HCT116 (cell line): ENCODE data around the gene CLEC5A. TPM values are rescaled to one million over a fixed set of nuclear protein-coding genes. Genes with fewer than 3 reads are reported as not detected.

ENCODE experiments used
- ATAC-seq: fragments of 200-7000 bp; cut with Tn5 transposase; 2 replicates; pipeline ENCODE4 v1.9.1; 2020; ENCODE audit warnings: mild to moderate bottlenecking, moderate library complexity
- BruUV-seq: library from RNA; stranded (reverse); fragments of 400-500 nt; replicated peaks from 2 replicates; lab custom pipeline; 2021; lab: Mats Ljungman, UMichigan
- CTCF ChIA-PET: fragments of 300-600 bp; sonication (Branson Sonifier 250); formaldehyde crosslinking; loops from one replicate; lab custom pipeline; 2021; ENCODE audit warnings: antibody characterized with exemption; lab: Charles Lee
- POLR2A ChIA-PET: fragments of 300-600, 350-600 bp; sonication (Branson Sonifier 250); formaldehyde crosslinking; loops from one replicate; lab custom pipeline; 2021; ENCODE audit warnings: antibody characterized with exemption; lab: Charles Lee
- RAD21 ChIA-PET, 2 experiments: fragments of 300-600 bp; sonication (Branson Sonifier 250); formaldehyde crosslinking; loops; one replicate each; lab custom pipeline; 2023; ENCODE audit warnings: low total read pairs in 2 of 2; ENCODE audit not compliant: uncharacterized antibody in 2 of 2, unreplicated experiment in 2 of 2, low non-redundant PET in 1 of 2; lab: Charles Lee
- DNase-seq: peaks from one replicate; pipeline ENCODE4 v3.0.0-alpha.2; 2010; ENCODE audit warnings: low read depth, low spot score
- H2AFZ ChIP-seq: fragments of 200-600 bp; shearing (Covaris generic), sonication (generic); 2 replicates; pipeline ENCODE4 v1.6.1; 2017; ENCODE audit warnings: low read depth, mixed run types, mixed read lengths, antibody characterized with exemption, low read length; ENCODE audit not compliant: poor library complexity, severe bottlenecking
- H3K27ac ChIP-seq: 2 replicates; pipeline ENCODE4 v1.5.1; 2012; ENCODE audit warnings: low read depth, low read length
- H3K27me3 ChIP-seq: fragments of 200-600 bp; sonication (generic); 2 replicates; pipeline ENCODE4 v1.6.1; 2016; ENCODE audit warnings: mixed run types, low read length, mixed read lengths; ENCODE audit not compliant: insufficient read depth
- H3K36me3 ChIP-seq, 2 experiments: fragments of 200-500 bp in 1 of 2; fragments of 200-600 bp in 1 of 2; sonication (Bioruptor generic) in 1 of 2; sonication (generic) in 1 of 2; 2 replicates each; pipeline versions ENCODE4 v1.5.1 to v1.6.1; 2014 to 2016; ENCODE audit warnings: low read length in 2 of 2, inconsistent platforms in 1 of 2, mixed read lengths in 1 of 2, mixed run types in 1 of 2; ENCODE audit not compliant: insufficient read depth in 2 of 2, control insufficient read depth in 1 of 2
- H3K4me1 ChIP-seq, 2 experiments: fragments of 200-600 bp in 1 of 2; sonication (generic) in 1 of 2; 2 replicates each; pipeline versions ENCODE4 v1.5.1 to v1.6.1; 2012 to 2017; ENCODE audit warnings: low read length in 2 of 2, inconsistent platforms in 1 of 2, mild to moderate bottlenecking in 1 of 2, mixed read lengths in 1 of 2, mixed run types in 1 of 2, moderate library complexity in 1 of 2; ENCODE audit not compliant: insufficient read depth in 2 of 2, control insufficient read depth in 1 of 2
- H3K4me2 ChIP-seq: fragments of 200-600 bp; sonication (generic); 2 replicates; pipeline ENCODE4 v1.6.1; 2017; ENCODE audit warnings: mixed run types, low read length, mixed read lengths
- H3K4me3 ChIP-seq, 2 experiments: fragments of 200-600 bp in 1 of 2; sonication (generic) in 1 of 2; replicated peaks in 1 of 2; 2 replicates each; pipeline ENCODE4 v1.5.1; 2011 to 2016; ENCODE audit warnings: low read length in 2 of 2, control low read depth in 1 of 2, low read depth in 1 of 2, mild to moderate bottlenecking in 1 of 2, mixed read lengths in 1 of 2, mixed run types in 1 of 2
- H3K79me2 ChIP-seq: fragments of 200-600 bp; sonication (generic); 2 replicates; pipeline ENCODE4 v1.6.1; 2017; ENCODE audit warnings: mild to moderate bottlenecking, mixed run types, low read length, moderate library complexity, mixed read lengths; ENCODE audit not compliant: insufficient read depth
- H3K9ac ChIP-seq: fragments of 200-600 bp; sonication (generic); 2 replicates; pipeline ENCODE4 v1.6.1; 2016; ENCODE audit warnings: low read length, mixed read lengths
- H3K9me2 ChIP-seq: fragments of 200-600 bp; sonication (generic), shearing (Covaris generic); 2 replicates; pipeline ENCODE4 v1.6.1; 2017; ENCODE audit warnings: mixed run types, mild to moderate bottlenecking, moderate library complexity; ENCODE audit not compliant: insufficient read depth
- H3K9me3 ChIP-seq, 2 experiments: fragments of 200-500 bp in 1 of 2; fragments of 200-600 bp in 1 of 2; sonication (Bioruptor generic) in 1 of 2; sonication (generic) in 1 of 2; 2 replicates each; pipeline ENCODE4 v1.6.1; 2014 to 2017; ENCODE audit warnings: low read length in 2 of 2, mixed read lengths in 2 of 2, inconsistent platforms in 1 of 2, low read depth in 1 of 2, mild to moderate bottlenecking in 1 of 2, mixed run types in 1 of 2, moderate library complexity in 1 of 2; ENCODE audit not compliant: control insufficient read depth in 1 of 2, insufficient read depth in 1 of 2
- H4K20me1 ChIP-seq: fragments of 200-600 bp; sonication (generic), shearing (Covaris generic); 2 replicates; pipeline ENCODE4 v1.6.1; 2017; ENCODE audit warnings: mixed run types, mild to moderate bottlenecking, moderate library complexity; ENCODE audit not compliant: insufficient read depth
- ATF3 ChIP-seq: IDR thresholded peaks from 2 replicates; pipeline ENCODE4 v1.6.1; 2012
- CTCF ChIP-seq, 3 experiments: fragments of 200-600 bp in 1 of 3; sonication (generic) in 1 of 3; IDR thresholded peaks in 2 of 3; conservative IDR thresholded peaks in 1 of 3; 2 replicates each; pipeline ENCODE4 v1.5.1; 2012 to 2017; ENCODE audit warnings: low read depth in 2 of 3, low read length in 2 of 3, antibody characterized with exemption in 1 of 3, borderline replicate concordance in 1 of 3, control low read depth in 1 of 3, mild to moderate bottlenecking in 1 of 3, mixed read lengths in 1 of 3, mixed run types in 1 of 3, moderate library complexity in 1 of 3; ENCODE audit not compliant: insufficient read depth in 1 of 3
- FOSL1 ChIP-seq: IDR thresholded peaks from 2 replicates; pipeline ENCODE4 v1.6.1; 2012; ENCODE audit warnings: low read depth
- POLR2AphosphoS5 ChIP-seq: IDR thresholded peaks from 2 replicates; pipeline ENCODE4 v1.6.1; 2011; ENCODE audit warnings: mild to moderate bottlenecking, low read depth, low read length, moderate library complexity
- RAD21 ChIP-seq: IDR thresholded peaks from 2 replicates; pipeline ENCODE4 v1.6.1; 2012; ENCODE audit warnings: low read depth, mild to moderate bottlenecking
- SIN3A ChIP-seq: IDR thresholded peaks from 2 replicates; pipeline ENCODE4 v1.6.1; 2012; ENCODE audit warnings: low read depth
- SP1 ChIP-seq: IDR thresholded peaks from 2 replicates; pipeline ENCODE4 v1.6.1; 2012; ENCODE audit warnings: low read depth
- YY1 ChIP-seq: IDR thresholded peaks from 2 replicates; pipeline ENCODE4 v1.6.1; 2011; ENCODE audit warnings: low read length, low read depth, moderate library complexity, mild to moderate bottlenecking; ENCODE audit not compliant: insufficient replicate concordance; ENCODE audit errors: extremely low read depth
- ZNF274 ChIP-seq: fragments of 200-500 bp; sonication (Bioruptor generic); IDR thresholded peaks from 2 replicates; pipeline ENCODE4 v1.6.1; 2014; ENCODE audit warnings: mild to moderate bottlenecking, low read depth, low read length, inconsistent platforms
- intact Hi-C: fragments of 100-400 bp; cut with micrococcal nuclease; formaldehyde crosslinking; loops from 2 replicates; pipeline ENCODE4 v1.10.0; 2022
- total RNA-seq: library from RNA; stranded (reverse); gene quantifications from one replicate; pipeline ENCODE4 v1.2.1, GENCODE V29; 2021; ENCODE audit not compliant: unreplicated experiment

CLEC5A gene
- total RNA-seq, 1 experiment from 2014 or later = 0.32 TPM

- Histone ChIP-seq H3K4me3 (no peak overlapping the region), H4K20me1 (no peaks in the 10 kb centered on the region), H3K79me2 (no peaks in the 10 kb centered on the region), H3K27me3 (no peaks in the 10 kb centered on the region), H2AFZ (no peak overlapping the region), H3K4me1 (peaks cover 0 to 5% of the 10 kb centered on the region in 2 experiments; a peak in 2 of 4 replicates), H3K4me2 (no peak overlapping the region), H3K27ac (no peak overlapping the region), H3K9ac (no peak overlapping the region), H3K9me2 (no peaks in the 10 kb centered on the region), H3K36me3 (no peaks in the 10 kb centered on the region), H3K9me3 (no peaks in the 10 kb centered on the region)
- DNase-seq = no peak
- no peak for TF ChIP-seq CTCF (IDR thresholded peaks at IDR 0.05 in 2 of 3, conservative IDR thresholded peaks at IDR 0.05 in 1 of 3; ENCODE audit: borderline replicate concordance in 1 of 3, insufficient read depth in 1 of 3, low read depth in 2 of 3, low read length in 2 of 3)
- no peak for TF ChIP-seq YY1
- no peak for TF ChIP-seq POLR2AphosphoS5
- no peak for TF ChIP-seq SIN3A
- TF ChIP-seq SP1 = no peak
- no peak for TF ChIP-seq ZNF274
- no peak for TF ChIP-seq RAD21
- no peak for TF ChIP-seq ATF3
- TF ChIP-seq FOSL1 = no peak
- BruUV-seq = no TSS peak
- ChIA-PET POLR2A (no interaction called here), RAD21 (no interaction called here), CTCF (no interaction called here)
- intact Hi-C loops = loop anchor here (5.0 kb wide), 1 partner anchor 327 kb away; no protein-coding TSS in a partner anchor
- ATAC-seq = no peak
Measured at GRCh38 chr7:141979568-141979967, 32.8 kb upstream of the CLEC5A start.
